GM19240 (cell line): ENCODE results near the gene DLG2.

ENCODE experiments used
- DNase-seq: peaks from one replicate; pipeline ENCODE4 v3.0.0; 2011; ENCODE audit warnings: low spot score; ENCODE audit not compliant: insufficient read length

Gene DLG2

DNA sequence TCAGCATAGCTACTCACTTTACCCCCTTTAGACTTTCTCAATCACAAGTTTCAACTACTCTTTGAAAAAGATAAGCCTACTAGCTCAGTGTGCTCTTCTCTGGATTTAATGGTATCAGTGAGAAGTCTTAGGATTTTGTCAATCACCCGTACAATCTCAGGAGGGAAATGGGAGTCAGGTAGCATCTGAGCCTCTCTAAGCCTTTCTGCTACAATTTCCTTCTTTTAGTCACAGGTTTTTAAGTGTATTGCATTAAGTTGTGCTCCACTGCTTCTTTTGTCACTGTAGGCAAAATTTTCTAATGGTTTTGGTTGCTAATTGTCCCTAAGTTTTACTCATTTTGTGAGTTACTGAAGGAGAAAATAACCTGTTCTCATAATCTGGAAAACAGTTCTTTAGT lies 1582.4 kb downstream of the DLG2 start:
- DNase-seq = no peak

DNA sequence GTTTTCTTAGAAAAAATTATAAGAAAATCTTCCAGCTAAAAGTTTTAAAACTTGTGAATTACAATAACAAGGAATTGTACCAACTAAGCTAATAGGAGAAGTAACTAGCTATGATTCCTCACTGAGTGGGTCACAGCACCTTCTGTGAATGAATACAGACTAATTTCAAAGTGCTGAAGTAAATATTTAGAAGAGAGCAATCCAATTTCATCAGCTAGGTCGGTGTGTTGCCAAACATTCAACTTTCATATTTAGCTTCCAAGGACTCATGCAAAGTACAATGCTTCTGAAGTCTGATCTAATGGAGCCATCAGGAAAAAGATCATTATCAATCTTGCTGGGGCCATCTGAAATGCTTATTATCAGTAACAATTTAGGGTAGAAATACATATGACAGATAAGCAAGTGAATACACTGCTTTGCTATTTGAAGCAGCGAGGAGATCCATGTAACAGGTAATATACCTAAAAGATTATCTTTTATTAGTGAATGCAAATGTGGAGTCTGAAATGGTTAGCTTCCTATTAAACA lies 1590.4 kb downstream of the DLG2 start:
- DNase-seq = no peak

DNA sequence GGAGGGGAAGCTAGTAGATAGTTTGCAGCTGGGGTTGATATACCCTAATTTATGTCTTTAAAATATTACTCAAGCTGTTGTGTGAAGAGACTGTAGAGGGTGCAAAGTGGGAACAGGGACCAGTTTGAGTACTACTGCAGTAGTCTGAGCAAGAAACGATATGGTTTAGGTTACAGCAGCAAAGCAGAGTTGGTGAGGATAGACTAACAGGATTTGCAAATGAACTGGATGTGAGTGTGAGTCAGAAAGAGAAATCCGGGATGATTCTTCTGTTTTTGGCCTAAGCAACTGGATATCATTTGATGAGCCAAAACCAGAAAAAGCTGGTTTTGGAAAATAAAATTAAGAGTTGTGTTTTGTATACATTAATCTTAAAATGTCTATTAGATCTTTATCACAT lies 1591.5 kb downstream of the DLG2 start:
- DNase-seq = no peak

DNA sequence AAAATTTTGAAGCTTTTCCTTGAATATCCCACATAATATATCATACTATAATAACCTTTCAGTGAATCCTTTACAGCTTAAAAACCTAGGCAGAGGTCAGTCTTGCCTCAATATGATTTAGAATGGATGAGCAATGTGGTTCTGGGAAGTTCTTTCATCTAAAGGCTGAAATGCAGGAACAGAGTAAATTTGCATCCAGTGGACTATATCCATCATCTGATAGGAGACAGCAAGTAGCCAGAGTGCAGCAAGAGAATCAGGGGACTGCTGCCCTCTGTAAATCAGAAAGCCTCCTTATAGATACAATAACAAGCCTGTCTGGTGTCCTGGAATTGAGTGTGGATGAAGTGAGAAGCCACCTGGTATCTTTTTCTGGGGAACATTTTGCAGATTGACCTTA lies 1592.7 kb downstream of the DLG2 start:
- DNase-seq = no peak

DNA sequence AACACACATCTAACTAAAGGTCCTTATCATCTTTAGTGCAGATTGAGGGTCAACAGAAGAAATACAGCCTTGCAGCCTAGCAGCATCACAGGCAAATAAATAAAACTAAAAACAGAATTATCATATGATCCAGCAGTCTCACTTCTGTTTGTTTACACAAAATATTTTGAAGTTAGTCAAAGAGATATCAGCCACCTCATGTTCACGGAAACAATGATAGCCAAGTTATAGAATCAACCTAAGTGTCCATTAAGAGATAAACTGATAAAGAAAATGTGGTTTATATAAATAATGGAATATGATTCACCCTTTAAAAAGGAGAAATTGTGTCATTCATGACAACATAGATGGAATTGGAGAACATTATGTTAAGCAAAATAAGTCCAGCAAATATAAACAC lies 1602.9 kb downstream of the DLG2 start:
- no peak for DNase-seq

- no peak for DNase-seq
Observed at GRCh38 chr11:84022695-84023094, 1604.4 kb downstream of the DLG2 start.

DNA sequence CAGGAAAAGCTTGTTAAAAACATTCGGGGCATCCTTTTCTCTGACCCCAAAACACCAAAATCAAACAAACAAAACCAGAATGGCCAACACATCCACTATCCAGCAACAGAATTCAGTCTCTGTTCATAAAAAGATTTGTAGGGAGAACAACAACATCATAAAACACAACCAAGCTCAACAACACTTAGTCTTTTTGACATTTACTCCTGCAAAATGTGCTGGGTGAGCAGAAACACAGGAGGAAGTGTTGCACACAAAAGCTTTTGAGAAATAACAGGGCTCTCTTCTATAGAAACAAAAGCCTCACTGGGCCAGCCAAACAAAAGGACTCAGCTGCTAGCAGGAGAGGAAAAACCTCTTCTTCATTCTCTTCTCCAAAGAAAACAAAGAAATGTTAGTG lies 1604.9 kb downstream of the DLG2 start:
- no peak for DNase-seq

DNA sequence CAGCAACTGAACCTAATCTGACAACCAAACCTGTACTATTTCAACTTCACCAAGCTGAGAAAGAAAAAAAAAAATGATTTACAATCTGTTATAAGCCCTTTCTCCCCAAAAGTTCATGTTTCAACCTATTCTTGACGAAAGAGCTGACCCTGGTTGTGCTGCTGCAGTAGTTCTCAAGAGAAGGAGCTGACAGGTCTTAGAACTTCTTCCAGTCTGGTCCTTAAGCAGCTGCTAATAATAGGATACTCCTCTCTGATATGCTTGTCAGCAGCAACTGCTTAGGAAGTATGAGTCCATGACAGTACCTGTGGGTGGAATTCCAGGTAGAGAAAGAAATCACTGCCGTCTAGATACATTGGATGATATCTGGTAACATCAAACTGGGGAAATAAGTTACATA lies 1605.9 kb downstream of the DLG2 start:
- DNase-seq = no peak

DNA sequence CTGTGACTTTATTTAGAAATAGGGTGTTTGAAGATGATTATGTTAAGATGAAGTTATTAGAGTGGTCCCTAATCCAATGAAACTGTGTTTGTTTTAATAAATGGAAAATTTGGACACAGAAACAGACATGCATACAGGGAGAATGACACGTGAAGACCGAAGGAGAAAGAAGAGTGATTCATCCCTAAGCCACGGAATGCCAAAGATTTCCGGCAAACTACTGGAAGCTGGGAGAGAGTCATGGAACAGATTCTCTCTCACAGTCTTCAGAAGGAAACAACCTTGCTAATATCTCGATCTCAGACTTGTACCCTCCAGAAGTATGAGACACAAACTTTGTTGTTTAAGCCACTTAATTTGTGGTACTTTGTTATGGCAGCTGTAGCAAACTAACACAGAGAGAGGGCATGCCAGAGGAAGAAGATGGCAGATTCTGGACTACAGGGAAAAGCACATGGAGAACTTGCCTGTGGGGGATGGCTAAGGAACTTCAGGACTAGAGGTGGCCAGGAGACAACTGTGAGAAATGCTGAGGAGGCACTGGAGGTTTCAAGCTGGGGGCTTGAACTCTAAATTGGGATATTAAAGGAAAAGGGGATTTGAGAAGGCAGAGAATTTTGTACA lies 1607.5 kb downstream of the DLG2 start:
- DNase-seq = no peak

GRCh38 chr11:84014539-84014938 lies 1612.6 kb downstream of the DLG2 start:
- no peak for DNase-seq

GRCh38 chr11:84012171-84012826 lies 1614.8 kb downstream of the DLG2 start:
- DNase-seq = no peak

DNA sequence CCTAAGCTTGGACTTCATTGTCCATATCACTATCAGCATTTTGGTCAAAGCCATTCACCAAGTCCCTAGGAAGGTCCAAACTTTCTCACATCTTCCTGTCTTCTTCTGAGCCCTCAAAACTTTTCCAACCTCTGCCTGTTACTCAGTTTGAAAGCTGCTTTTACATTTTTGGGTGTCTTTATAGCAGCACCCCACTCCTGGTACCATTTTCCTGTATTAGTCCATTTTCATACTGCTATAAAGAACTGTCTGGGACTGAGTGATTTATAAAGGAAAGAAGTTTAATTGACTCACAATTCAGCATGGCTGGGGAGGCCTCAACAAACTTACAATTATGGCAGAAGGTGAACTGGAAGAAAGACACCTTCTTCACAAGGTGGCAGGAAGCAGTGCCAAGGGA lies 1624.0 kb downstream of the DLG2 start:
- no peak for DNase-seq

DNA sequence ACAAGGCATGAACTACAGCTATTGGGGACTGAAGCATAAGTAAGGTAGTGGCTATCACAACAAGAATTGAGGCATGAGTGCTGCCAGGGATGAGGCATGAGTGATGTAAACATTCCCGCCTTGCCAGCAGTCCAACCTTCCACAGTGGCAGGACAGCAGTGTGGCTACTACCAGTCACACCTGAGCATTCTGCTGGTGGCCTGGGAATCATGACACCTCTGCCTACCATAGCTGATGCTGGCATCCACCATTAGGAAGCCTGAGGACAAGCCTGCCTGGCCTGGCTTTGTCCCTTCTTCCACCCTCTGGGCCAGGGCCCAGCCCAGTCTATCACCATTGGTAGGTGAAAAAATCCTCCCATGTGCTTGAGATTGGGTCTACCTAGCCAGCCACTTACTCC lies 1628.2 kb downstream of the DLG2 start:
- no peak for DNase-seq

DNA sequence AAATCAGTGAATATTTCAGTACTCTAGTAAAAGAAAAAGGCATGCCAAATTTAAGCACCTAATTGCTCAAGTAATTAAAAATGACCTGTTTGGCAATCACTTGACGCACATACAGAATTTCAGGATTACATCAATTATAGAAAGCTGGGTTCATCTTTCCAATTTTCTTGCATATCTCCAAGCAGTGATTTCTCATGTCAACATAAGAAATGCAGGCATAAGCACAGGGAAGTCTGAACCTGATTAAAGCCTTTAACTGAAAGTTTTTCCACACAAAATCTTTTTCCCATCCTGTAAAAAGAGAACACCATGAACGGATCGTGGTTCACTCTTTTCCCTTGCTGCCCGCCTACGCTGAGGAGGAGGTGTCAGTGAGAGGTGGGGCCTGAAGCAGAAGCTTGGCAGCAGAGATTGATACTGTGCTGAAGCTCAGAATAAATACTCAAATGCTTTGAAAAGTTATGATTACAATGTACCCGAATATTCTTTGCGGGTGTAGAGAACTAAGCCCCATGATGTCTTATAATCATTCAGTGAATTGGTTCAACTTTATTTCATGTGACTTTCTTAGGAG lies 1636.9 kb downstream of the DLG2 start:
- DNase-seq = no peak

- DNase-seq = no peak
Observed at GRCh38 chr11:83982825-83983224, 1644.3 kb downstream of the DLG2 start.

GRCh38 chr11:83979593-83979992 lies 1647.6 kb downstream of the DLG2 start:
- no peak for DNase-seq

- no peak for DNase-seq
Observed at GRCh38 chr11:83978942-83979341, 1648.2 kb downstream of the DLG2 start.

- no peak for DNase-seq
Observed at GRCh38 chr11:83976086-83976485, 1651.1 kb downstream of the DLG2 start.

- no peak for DNase-seq
Observed at GRCh38 chr11:83972536-83972935, 1654.6 kb downstream of the DLG2 start.

GRCh38 chr11:83971063-83971462 lies 1656.1 kb downstream of the DLG2 start:
- DNase-seq = no peak

- no peak for DNase-seq
Observed at GRCh38 chr11:83970061-83970671, 1657.0 kb downstream of the DLG2 start.
